Ovary (tissue), 9 donors: ENCODE data around the gene LRRC75A. TPM values are rescaled to one million over a fixed set of nuclear protein-coding genes. Genes with fewer than 3 reads are reported as not detected.

Source experiments
- DNase-seq, 5 donors: peaks; one replicate each; pipeline ENCODE4 v3.0.0-alpha.2; 2019 to 2020
- H3K27ac ChIP-seq, 2 donors: fragments of 200-600 bp; one replicate each; pipeline versions ENCODE4 v1.5.1 to v1.8.0; 2019 to 2022
- H3K27me3 ChIP-seq: fragments of 200-600 bp; one replicate; pipeline ENCODE4 v1.8.0; 2022
- H3K36me3 ChIP-seq: fragments of 200-600 bp; sonication (generic); one replicate; pipeline ENCODE4 v1.5.1; 2019
- H3K4me1 ChIP-seq: one replicate; pipeline ENCODE4 v1.8.1; 2013; ENCODE audit warnings: mild to moderate bottlenecking, moderate library complexity; ENCODE audit not compliant: insufficient read depth
- H3K4me3 ChIP-seq: fragments of 200-600 bp; sonication (generic); one replicate; pipeline ENCODE4 v1.5.1; 2017
- H3K9me3 ChIP-seq, 2 donors: fragments of 200-600 bp in 1 of 2; sonication (generic) in 1 of 2; one replicate each; pipeline versions ENCODE4 v1.5.1 to v1.8.1; 2013 to 2019; ENCODE audit warnings: mild to moderate bottlenecking in 1 of 2, moderate library complexity in 1 of 2
- EP300 ChIP-seq: sonication (generic); formaldehyde crosslinking; IDR thresholded peaks from one replicate; pipeline ENCODE4 v1.6.1; 2017; ENCODE audit warnings: antibody characterized with exemption
- POLR2A ChIP-seq: fragments of 450-650 bp; IDR thresholded peaks from one replicate; pipeline ENCODE4 v1.6.1; 2017; ENCODE audit warnings: antibody characterized with exemption, mild to moderate bottlenecking, moderate library complexity
- WGBS, 3 donors: extraction: QIAGEN DNeasy Blood & Tissue Kit in 1 of 3; methylation state at CpG; one replicate each; pipeline versions ENCODE4 v1.1.5 to v1.1.7; 2013 to 2017; 5-methylcytosine and 5-hydroxymethylcytosine counted together
- intact Hi-C, 4 donors: fragments of 100-400 bp; cut with DNase I; formaldehyde crosslinking; loops; one replicate each; pipeline versions ENCODE4 v1.11.0 to v1.15.1; 2022 to 2023
- polyA plus RNA-seq, 2 donors: library from polyadenylated mRNA; stranded (reverse); fragments of 200-250 nt in 1 of 2; fragments of 350-450 nt in 1 of 2; fragmentation: Illumina TruSeq in 1 of 2; extraction: RNeasy Lipid Tissue Mini Kit (QIAGEN cat#74804) in 1 of 2; gene quantifications; one replicate each; pipeline ENCODE4 v1.2.3, GENCODE V29; 2013 to 2014
- total RNA-seq, 7 donors: library from RNA; depleted of rRNA in 2 of 7; stranded (reverse); fragments of >200 nt in 2 of 7; fragmentation: NEBNext Ultra II Directional in 3 of 7; extraction: Animal tissue kit (Norgen Biotek cat#: 25700) in 3 of 7; gene quantifications; one replicate each; pipeline versions ENCODE4 v1.1.0 to v1.2.4, GENCODE V29; 2016 to 2023
- TF ChIP-seq, protein P1 (sequence below), 3 donors: fragments of 450-650 bp in 2 of 3; fragments of 200-600 bp in 1 of 3; IDR thresholded peaks; one replicate each; pipeline versions ENCODE4 v1.5.1 to v1.8.0; 2016 to 2022; ENCODE audit warnings: antibody characterized with exemption in 3 of 3, mild to moderate bottlenecking in 1 of 3
- donor health status: DM: no; HTN: no; CAD: no; lungs with moderate emphysema.
- donor health status: DM: no; HTN: no; CAD: no.
- donor health status: Bipolar disorder and iron deficiency.
- donor health status: DM: yes; HTN: yes; CAD: no.
- donor health status: DM: no; HTN: no; CAD: no.
- donor health status: DM: yes; HTN: yes; CAD: no.

Gene LRRC75A
- total and polyA plus RNA-seq, 9 donors, result 1.0 to 12.5 (median 4.1) TPM

DNA sequence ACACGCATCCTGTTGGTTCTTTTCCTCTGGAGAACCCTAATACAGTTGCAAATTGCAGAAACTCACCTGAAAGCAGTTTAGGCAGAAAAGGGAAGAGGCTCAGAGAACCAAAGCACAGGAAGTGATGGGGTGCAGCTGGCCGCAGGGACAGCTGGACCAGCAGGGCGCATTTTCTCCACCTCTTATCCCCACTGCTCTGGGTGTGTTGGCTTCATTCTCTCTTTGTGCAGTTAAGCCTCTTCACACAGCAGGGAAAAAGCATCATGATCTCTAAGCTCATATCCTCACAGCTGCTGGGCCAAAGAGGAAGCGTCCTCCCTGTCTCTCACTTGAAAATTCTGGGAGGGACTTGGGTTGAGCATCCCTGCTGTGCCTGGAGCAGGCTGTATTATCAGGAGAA, 20.0 kb upstream of the LRRC75A start:
- 44 to 50% (median 45%) methylated on average over 4 of the region's 4 CpGs for whole genome bisulfite sequencing, 3 donors
- Histone ChIP-seq H3K27me3 (no peaks in the 10 kb centered on the region), H3K4me1 (no peaks in the 10 kb centered on the region), H3K36me3 (no peaks in the 10 kb centered on the region), H3K4me3 (no peak overlapping the region), H3K9me3 (no peaks in the 10 kb centered on the region), H3K27ac (no peak overlapping the region)
- TF ChIP-seq POLR2A (no peak), EP300 (no peak)
- TF ChIP-seq, protein P1, sequence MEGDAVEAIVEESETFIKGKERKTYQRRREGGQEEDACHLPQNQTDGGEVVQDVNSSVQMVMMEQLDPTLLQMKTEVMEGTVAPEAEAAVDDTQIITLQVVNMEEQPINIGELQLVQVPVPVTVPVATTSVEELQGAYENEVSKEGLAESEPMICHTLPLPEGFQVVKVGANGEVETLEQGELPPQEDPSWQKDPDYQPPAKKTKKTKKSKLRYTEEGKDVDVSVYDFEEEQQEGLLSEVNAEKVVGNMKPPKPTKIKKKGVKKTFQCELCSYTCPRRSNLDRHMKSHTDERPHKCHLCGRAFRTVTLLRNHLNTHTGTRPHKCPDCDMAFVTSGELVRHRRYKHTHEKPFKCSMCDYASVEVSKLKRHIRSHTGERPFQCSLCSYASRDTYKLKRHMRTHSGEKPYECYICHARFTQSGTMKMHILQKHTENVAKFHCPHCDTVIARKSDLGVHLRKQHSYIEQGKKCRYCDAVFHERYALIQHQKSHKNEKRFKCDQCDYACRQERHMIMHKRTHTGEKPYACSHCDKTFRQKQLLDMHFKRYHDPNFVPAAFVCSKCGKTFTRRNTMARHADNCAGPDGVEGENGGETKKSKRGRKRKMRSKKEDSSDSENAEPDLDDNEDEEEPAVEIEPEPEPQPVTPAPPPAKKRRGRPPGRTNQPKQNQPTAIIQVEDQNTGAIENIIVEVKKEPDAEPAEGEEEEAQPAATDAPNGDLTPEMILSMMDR (IDR thresholded peaks at IDR 0.05), result no peak
- DNase-seq, result no peak
- intact Hi-C loops, result loop anchor here in 2 of 4 donors (10.0 kb wide), 1 partner anchor 147 kb away; no protein-coding TSS in a partner anchor

DNA sequence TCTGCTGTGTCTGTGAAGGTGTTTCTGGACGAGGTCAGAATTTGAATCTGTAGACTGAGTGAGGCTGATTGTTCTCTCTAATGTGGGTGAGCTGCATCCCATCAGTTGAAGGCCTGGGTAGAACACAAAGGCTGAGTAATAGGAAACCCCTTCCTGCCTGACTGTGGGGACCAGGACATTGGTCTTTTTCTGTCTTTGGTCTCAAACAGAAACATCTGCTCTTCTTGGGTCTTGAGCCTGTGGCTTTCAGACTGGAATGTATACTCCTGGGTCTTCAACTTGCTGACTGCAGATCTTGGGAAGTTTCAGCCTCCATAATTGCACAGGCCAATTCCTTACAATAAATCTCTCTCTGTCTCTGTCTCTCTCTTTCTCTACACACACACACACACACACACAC, 19.6 kb upstream of the LRRC75A start:
- no peak for DNase-seq
- Histone ChIP-seq H3K4me3 (no peak overlapping the region), H3K9me3 (no peaks in the 10 kb centered on the region), H3K27me3 (no peaks in the 10 kb centered on the region), H3K27ac (no peak overlapping the region), H3K36me3 (no peaks in the 10 kb centered on the region), H3K4me1 (no peaks in the 10 kb centered on the region)
- TF ChIP-seq EP300, result no peak
- TF ChIP-seq, protein P1 (IDR thresholded peaks at IDR 0.05), result no peak
- intact Hi-C loops, result loop anchor here in 2 of 4 donors (10.0 kb wide), 1 partner anchor 147 kb away; no protein-coding TSS in a partner anchor
- 75 to 100% (median 96%) methylated on average over 1 of the region's 1 CpG for WGBS, 3 donors

DNA sequence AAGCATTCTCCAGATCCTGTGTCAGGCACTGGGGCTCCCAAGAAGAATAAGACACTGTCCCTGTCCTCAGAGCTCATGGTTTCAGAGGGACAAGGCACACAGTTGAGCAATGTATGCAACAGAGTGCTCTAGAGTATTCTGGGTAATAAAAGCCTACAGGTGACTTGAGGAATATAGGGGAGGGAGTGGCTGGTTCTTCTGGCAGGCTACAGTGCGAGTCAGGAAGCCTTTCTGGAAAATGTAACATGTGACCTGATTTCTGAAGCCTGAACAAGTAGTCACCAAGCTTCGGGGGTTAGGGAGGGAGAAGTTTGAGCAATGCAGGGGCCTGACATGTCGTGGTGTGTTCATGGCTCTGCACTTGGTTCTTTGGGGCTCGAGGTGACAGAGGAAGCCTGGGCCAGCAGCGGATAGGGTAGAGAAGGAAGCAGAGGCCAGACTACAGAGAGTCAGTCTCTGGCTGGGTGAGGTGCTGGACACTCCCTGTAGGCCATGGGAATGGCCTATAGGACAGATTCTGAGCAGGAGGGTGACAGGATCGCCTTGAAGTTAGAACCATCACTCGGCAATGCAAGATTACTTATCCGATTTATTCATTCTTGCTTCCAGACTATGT, 16.0 kb upstream of the LRRC75A start:
- 79 to 85% (median 80%) methylated on average over 8 of the region's 8 CpGs for WGBS, 3 donors
- Histone ChIP-seq H3K27me3 (no peaks in the 10 kb centered on the region), H3K9me3 (no peaks in the 10 kb centered on the region), H3K4me3 (no peak overlapping the region), H3K27ac (no peak overlapping the region), H3K36me3 (no peaks in the 10 kb centered on the region), H3K4me1 (peaks cover 2% of the 10 kb centered on the region)
- TF ChIP-seq POLR2A (no peak), EP300 (no peak)
- TF ChIP-seq, protein P1 (IDR thresholded peaks at IDR 0.05), result no peak
- no peak for DNase-seq
- intact Hi-C loops, result no loop called here

DNA sequence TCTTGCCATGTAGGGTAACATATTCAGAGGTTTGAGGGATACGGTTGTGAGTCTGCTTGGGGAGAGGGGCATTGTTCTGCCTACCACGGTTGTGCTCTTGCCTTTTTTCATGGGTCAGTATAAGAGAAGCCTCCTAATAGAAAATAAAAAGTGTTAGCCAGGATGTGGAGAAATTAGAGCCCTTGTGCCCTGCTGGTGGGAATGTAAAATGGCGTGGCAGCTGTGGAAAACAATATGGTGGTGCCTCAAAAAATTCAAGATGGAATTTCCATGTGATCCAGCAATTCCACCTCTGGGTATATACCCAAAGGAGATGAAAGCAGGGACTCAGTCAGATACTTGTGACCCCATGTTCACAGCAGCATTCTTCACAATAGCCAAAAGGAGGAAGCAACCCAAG, 14.2 kb upstream of the LRRC75A start:
- H3K4me3 ChIP-seq, result no peak overlapping the region
- 88 to 97% (median 90%) methylated on average over 3 of the region's 3 CpGs for WGBS, 3 donors

More for the DNA sequence above, 14.2 kb upstream of the LRRC75A start:
- no peak for DNase-seq
- Histone ChIP-seq H3K4me1 (peaks cover 2% of the 10 kb centered on the region), H3K27ac (no peak overlapping the region), H3K9me3 (no peaks in the 10 kb centered on the region), H3K27me3 (no peaks in the 10 kb centered on the region), H3K36me3 (no peaks in the 10 kb centered on the region)
- intact Hi-C loops, result no loop called here
- TF ChIP-seq, protein P1 (IDR thresholded peaks at IDR 0.05), result no peak
- no peak for TF ChIP-seq EP300
- TF ChIP-seq POLR2A, result no peak
